Retinal pigment epithelial cell (primary cell): ENCODE data around the gene ZNF592.

Experiments
- DNase-seq: peaks from one replicate; pipeline ENCODE4 v3.0.0-alpha.2; 2010; ENCODE audit warnings: low read depth
- H3K4me3 ChIP-seq: 2 replicates; pipeline ENCODE4 v1.5.1; 2011; ENCODE audit warnings: mild to moderate bottlenecking, low read length, control low read depth, moderate library complexity
- CTCF ChIP-seq: conservative IDR thresholded peaks from 2 replicates; pipeline ENCODE4 v1.5.1; 2011; ENCODE audit warnings: low read depth, low read length, control low read depth, inconsistent platforms

Gene ZNF592

GRCh38 chr15:84799511-84800187 is 51.3 kb downstream of the ZNF592 start:
- TF ChIP-seq CTCF = no peak
- H3K4me3 ChIP-seq = no peak overlapping the region
- no peak for DNase-seq

- DNase-seq = no peak
- no peak for TF ChIP-seq CTCF
- no peak overlapping the region for H3K4me3 ChIP-seq
These were observed 52.0 kb downstream of the ZNF592 start for GRCh38 chr15:84800365-84800806.

DNA sequence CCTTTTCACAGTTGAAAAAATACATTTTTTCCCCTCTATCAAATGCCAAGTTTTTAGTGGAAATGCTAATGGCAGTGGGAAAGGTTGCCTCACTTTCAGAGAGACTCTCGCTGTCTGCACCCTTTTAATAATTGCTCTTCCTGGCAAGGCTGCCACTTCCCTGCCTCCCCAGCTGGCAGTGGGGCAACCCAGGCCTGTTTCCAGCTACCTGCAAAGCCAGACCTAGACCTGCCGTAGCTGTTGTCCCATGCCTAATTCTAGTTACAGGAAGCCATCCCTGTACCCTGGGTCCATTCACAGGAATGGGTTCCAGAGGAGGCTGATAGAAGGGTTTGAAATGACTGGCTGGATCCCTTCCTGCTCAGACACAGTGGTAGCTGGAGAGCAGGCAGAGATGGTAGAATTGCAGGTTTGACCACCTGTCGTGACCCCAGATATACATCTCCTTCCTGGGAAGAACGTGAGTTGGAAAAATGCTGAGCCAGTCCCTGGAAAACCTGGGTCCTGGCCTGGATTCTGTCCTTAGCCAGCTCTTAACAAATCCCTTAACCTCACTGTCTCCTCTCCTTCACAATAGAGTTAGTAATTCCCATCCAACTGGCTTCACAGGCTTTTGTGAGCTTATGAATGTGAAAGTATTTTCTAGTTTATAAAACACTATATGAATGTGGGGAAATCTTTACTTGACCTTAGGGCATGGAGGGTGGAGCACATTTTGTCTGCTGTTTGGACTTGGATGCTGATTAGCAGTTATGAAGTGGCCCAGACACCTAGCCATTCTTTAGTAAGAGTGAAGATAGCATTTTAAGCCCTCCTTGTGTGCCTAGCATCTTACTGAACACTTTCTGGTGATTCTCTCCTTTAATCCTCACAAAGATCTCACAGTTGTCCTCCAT is 55.9 kb downstream of the ZNF592 start:
- DNase-seq = no peak
- H3K4me3 ChIP-seq = no peak overlapping the region
- no peak for TF ChIP-seq CTCF

DNA sequence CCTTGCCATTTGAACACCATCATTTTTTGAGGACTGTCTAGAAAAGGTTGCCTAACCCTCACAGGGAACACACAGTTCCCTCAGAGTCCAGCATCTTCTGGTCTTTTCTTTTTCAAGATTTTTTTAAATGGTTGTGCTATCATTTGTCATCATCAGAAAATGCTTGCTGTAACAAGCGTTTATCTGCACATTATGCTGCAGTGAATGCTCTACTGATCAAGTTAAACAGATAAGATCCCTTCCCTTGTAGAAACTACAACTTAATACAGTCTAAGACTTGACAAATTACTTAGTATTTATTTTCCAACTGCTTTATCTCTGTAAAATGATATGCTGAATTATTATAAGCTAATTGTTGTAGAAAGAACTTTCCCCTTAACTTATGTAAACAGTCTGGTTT is 56.8 kb downstream of the ZNF592 start:
- no peak overlapping the region for H3K4me3 ChIP-seq
- TF ChIP-seq CTCF = no peak
- no peak for DNase-seq

DNA sequence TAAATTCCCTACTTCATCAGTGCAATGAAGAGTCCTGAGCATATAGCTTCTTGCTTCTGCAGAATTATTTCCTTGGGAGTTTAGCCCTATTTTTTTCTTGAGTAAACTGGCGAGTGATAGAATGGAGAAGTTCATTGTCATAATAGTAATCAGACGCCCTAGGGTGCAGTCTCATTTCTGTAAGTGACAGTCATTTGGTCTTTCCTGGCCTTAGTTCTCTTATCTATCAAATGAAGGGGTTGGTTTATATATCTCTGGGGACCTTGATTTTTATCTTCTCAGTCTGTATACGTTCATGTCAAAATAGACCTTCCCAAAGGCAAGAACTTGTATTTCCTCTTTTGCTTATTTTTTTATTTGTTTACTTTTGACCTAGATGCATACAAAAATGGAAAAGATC is 58.8 kb downstream of the ZNF592 start:
- no peak for TF ChIP-seq CTCF
- H3K4me3 ChIP-seq = no peak overlapping the region

DNA sequence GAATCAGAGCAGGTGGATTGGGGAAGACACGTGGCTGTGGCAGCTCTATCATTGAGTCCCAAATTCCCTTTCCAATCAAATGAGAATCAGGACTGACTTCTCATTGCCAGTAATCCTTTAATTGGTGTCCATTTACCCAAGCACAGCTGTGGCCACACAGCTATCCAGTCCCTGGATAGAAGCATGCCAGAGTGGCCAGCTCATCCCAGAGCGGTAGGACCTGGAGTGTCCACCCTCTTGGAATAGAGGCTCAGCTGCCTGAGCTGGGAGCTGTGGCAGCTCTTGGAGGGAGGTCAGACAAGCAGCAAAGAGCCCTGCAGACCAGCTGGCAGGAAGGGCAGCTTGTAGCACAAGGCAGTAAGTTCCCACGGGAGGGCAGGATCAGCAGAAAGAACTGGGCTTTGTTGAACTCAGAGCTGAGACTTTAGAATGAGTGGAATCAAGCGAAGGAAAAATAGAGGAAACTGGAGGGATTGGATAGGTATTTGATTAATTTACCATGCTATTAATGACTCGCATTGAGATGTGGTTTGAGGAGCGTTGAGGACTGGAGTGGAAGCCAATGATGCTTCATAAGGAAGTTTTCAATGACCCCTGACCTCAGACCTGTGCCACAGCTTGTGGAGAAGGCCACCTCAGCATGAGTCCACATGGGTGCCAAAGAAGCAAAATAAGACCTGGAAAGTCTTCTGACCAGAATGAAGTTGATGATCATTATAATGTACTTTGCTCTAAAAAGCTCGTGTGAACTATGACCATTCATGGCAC is 61.9 kb downstream of the ZNF592 start:
- TF ChIP-seq CTCF = no peak
- DNase-seq = no peak
- no peak overlapping the region for H3K4me3 ChIP-seq

More for the DNA sequence above, 58.8 kb downstream of the ZNF592 start:
- DNase-seq = no peak
